ENCODE data around the gene CR2.

The CR2 gene

DNA sequence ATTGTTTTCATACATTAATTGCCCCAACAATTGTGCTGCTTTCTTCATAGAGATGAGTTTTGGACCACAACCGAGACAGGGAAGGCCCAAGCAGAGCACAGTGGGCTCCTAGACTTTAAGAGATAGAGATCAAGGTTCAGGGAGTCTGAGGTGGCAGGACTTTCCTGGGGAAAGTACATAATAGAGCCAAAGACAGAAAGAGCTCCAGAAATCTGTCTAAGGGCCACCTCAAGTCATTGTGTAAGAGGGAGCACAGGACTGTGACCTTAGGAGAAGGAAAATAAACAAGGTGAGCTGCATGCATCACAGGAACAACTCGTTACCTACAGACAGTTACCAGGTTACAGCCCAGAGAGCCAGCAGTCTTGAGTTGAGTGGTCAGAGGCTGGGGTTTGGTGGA lies 41.3 kb upstream of the CR2 start:
- H3K36me3 ChIP-seq (ENCODE audit: low read depth) = no peaks in the 10 kb centered on the region
- H3K27me3 ChIP-seq (ENCODE audit: insufficient read depth, poor library complexity, severe bottlenecking) = no peaks in the 10 kb centered on the region
- no peak overlapping the region for H3K4me3 ChIP-seq (ENCODE audit: severe bottlenecking)
- H3K27ac ChIP-seq (ENCODE audit: poor library complexity, severe bottlenecking) = no peak overlapping the region
- TF ChIP-seq, protein P1, sequence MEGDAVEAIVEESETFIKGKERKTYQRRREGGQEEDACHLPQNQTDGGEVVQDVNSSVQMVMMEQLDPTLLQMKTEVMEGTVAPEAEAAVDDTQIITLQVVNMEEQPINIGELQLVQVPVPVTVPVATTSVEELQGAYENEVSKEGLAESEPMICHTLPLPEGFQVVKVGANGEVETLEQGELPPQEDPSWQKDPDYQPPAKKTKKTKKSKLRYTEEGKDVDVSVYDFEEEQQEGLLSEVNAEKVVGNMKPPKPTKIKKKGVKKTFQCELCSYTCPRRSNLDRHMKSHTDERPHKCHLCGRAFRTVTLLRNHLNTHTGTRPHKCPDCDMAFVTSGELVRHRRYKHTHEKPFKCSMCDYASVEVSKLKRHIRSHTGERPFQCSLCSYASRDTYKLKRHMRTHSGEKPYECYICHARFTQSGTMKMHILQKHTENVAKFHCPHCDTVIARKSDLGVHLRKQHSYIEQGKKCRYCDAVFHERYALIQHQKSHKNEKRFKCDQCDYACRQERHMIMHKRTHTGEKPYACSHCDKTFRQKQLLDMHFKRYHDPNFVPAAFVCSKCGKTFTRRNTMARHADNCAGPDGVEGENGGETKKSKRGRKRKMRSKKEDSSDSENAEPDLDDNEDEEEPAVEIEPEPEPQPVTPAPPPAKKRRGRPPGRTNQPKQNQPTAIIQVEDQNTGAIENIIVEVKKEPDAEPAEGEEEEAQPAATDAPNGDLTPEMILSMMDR (IDR thresholded peaks at IDR 0.05; ENCODE audit: poor library complexity, severe bottlenecking) = no peak
- no peaks in the 10 kb centered on the region for H3K4me1 ChIP-seq (ENCODE audit: insufficient read depth, poor library complexity, severe bottlenecking)
- H3K9me3 ChIP-seq (ENCODE audit: severe bottlenecking) = no peaks in the 10 kb centered on the region
- DNase-seq (ENCODE audit: low spot score) (no peak), ATAC-seq (ENCODE audit: low read depth) (no peak)

DNA sequence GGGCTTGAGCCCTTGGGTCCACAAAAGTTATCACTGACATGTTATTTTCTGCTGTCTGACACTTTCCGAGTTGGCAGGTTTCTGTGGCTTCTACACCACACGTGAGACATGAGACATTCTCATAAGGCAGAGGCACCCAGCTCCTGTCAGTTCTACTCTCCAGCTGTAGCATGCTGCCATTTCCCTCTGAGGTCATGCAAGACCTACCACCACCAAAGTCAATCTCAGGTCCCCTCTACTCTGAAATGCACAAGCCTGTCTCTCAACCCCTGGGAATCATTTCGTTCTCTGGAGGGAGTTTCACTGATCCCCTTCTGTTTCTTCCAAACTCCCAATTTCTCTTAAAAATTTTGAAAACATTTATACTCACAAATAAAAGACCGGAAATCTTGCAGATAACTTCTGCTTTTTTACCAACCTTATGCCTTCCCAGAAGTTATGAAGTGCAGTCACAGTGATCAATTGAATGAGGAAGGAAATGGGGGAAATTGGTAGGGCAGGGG lies 39.5 kb upstream of the CR2 start:
- Histone ChIP-seq H3K36me3 (ENCODE audit: low read depth) (no peaks in the 10 kb centered on the region), H3K9me3 (ENCODE audit: severe bottlenecking) (no peaks in the 10 kb centered on the region), H3K4me1 (ENCODE audit: insufficient read depth, poor library complexity, severe bottlenecking) (no peaks in the 10 kb centered on the region), H3K27ac (ENCODE audit: poor library complexity, severe bottlenecking) (no peak overlapping the region), H3K4me3 (ENCODE audit: severe bottlenecking) (no peak overlapping the region), H3K27me3 (ENCODE audit: insufficient read depth, poor library complexity, severe bottlenecking) (peaks cover 2% of the 10 kb centered on the region)
- TF ChIP-seq, protein P1 (IDR thresholded peaks at IDR 0.05; ENCODE audit: poor library complexity, severe bottlenecking) = no peak
- ATAC-seq (ENCODE audit: low read depth) (no peak), DNase-seq (ENCODE audit: low spot score) (no peak)

DNA sequence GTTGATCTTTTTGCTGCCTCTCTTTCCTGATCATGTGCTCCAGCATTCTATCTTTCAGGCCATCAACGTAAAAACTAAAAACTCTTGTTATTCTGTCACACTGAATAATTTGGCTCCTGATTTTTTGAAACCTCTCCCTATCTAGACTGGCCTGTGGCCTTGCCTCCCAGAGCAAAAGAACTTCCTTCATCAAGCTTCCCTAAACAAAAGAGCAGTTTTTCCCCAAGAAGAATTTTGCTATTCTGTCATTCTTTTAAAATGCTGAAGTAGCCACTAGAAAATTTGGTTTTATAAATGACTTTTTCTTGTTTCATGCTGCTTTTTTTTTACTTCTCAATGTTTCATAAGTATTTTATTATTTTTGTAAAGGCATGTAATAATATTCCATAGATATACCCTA lies 37.1 kb upstream of the CR2 start:
- Histone ChIP-seq H3K4me3 (ENCODE audit: severe bottlenecking) (no peak overlapping the region), H3K4me1 (ENCODE audit: insufficient read depth, poor library complexity, severe bottlenecking) (no peaks in the 10 kb centered on the region), H3K27me3 (ENCODE audit: insufficient read depth, poor library complexity, severe bottlenecking) (peaks cover 2% of the 10 kb centered on the region), H3K9me3 (ENCODE audit: severe bottlenecking) (no peaks in the 10 kb centered on the region), H3K36me3 (ENCODE audit: low read depth) (no peaks in the 10 kb centered on the region), H3K27ac (ENCODE audit: poor library complexity, severe bottlenecking) (no peak overlapping the region)
- DNase-seq (ENCODE audit: low spot score) (no peak), ATAC-seq (ENCODE audit: low read depth) (no peak)
- TF ChIP-seq, protein P1 (IDR thresholded peaks at IDR 0.05; ENCODE audit: poor library complexity, severe bottlenecking) = no peak

DNA sequence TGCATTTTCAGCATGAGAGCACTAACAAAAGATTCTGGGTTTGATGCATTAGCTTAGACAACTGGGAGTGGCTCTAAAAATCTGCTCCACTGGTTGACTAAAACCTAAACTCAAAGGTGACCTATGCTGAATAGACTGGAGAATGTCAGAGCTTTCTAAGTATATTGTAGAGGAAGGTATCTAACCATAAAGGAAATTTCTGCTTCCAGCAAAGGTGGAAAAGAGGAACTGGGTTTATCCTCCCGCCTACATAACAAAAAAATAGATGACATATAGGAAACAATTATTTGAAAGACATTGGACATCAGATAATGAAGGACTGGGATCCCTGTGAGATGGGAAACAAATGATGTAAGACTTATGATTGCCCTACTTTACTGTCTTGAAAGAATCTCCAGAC lies 35.8 kb upstream of the CR2 start:
- Histone ChIP-seq H3K9me3 (ENCODE audit: severe bottlenecking) (no peaks in the 10 kb centered on the region), H3K36me3 (ENCODE audit: low read depth) (no peaks in the 10 kb centered on the region), H3K4me1 (ENCODE audit: insufficient read depth, poor library complexity, severe bottlenecking) (no peaks in the 10 kb centered on the region), H3K27ac (ENCODE audit: poor library complexity, severe bottlenecking) (no peak overlapping the region), H3K27me3 (ENCODE audit: insufficient read depth, poor library complexity, severe bottlenecking) (peaks cover 5% of the 10 kb centered on the region), H3K4me3 (ENCODE audit: severe bottlenecking) (no peak overlapping the region)
- DNase-seq (ENCODE audit: low spot score) = no peak
- no peak for ATAC-seq (ENCODE audit: low read depth)
- TF ChIP-seq, protein P1 (IDR thresholded peaks at IDR 0.05; ENCODE audit: poor library complexity, severe bottlenecking) = no peak

DNA sequence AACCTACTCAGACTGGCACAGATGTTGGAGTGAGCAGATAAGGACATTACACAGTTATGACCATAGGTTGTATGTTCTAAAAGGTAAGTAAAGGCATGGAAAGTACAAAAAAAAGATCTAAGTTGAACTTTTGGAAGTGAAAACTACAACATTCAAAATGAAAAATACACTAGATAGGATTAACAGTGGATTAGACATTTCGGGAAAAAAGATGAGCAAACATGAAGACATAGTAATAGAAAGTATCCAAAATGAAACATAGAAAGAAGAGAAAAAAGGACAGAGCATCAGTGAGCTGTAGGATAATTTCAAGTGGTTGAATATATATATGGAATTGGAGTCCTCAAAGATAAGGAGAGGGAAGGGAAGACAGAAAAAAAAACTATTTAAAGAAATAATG lies 34.0 kb upstream of the CR2 start:
- no peak overlapping the region for H3K27ac ChIP-seq (ENCODE audit: poor library complexity, severe bottlenecking)
- peaks cover 18% of the 10 kb centered on the region for H3K27me3 ChIP-seq (ENCODE audit: insufficient read depth, poor library complexity, severe bottlenecking)
- TF ChIP-seq, protein P1 (IDR thresholded peaks at IDR 0.05; ENCODE audit: poor library complexity, severe bottlenecking) = no peak
- no peaks in the 10 kb centered on the region for H3K4me1 ChIP-seq (ENCODE audit: insufficient read depth, poor library complexity, severe bottlenecking)
- H3K4me3 ChIP-seq (ENCODE audit: severe bottlenecking) = no peak overlapping the region
- no peak for ATAC-seq (ENCODE audit: low read depth)
- no peaks in the 10 kb centered on the region for H3K36me3 ChIP-seq (ENCODE audit: low read depth)
- no peaks in the 10 kb centered on the region for H3K9me3 ChIP-seq (ENCODE audit: severe bottlenecking)
- no peak for DNase-seq (ENCODE audit: low spot score)
